Subcutaneous adipose tissue (tissue), 4 donors: ENCODE measurements around the gene GPR132. TPM values are rescaled to one million over a fixed set of nuclear protein-coding genes. Genes with fewer than 3 reads are reported as not detected.

Experiments
- CTCF ChIP-seq: fragments of 450-650 bp; IDR thresholded peaks from one replicate; pipeline ENCODE4 v1.5.1; 2016; ENCODE audit warnings: low read depth, mild to moderate bottlenecking, control low read depth, antibody characterized with exemption, moderate library complexity
- total RNA-seq, 4 donors: library from RNA; depleted of rRNA; stranded (reverse); fragments of >200 nt; gene quantifications; one replicate each; pipeline ENCODE4 v1.1.0, GENCODE V29; 2016

GPR132 gene
- total RNA-seq, 4 donors from 2014 or later = 1.3 to 5.5 (median 3.3) TPM

DNA sequence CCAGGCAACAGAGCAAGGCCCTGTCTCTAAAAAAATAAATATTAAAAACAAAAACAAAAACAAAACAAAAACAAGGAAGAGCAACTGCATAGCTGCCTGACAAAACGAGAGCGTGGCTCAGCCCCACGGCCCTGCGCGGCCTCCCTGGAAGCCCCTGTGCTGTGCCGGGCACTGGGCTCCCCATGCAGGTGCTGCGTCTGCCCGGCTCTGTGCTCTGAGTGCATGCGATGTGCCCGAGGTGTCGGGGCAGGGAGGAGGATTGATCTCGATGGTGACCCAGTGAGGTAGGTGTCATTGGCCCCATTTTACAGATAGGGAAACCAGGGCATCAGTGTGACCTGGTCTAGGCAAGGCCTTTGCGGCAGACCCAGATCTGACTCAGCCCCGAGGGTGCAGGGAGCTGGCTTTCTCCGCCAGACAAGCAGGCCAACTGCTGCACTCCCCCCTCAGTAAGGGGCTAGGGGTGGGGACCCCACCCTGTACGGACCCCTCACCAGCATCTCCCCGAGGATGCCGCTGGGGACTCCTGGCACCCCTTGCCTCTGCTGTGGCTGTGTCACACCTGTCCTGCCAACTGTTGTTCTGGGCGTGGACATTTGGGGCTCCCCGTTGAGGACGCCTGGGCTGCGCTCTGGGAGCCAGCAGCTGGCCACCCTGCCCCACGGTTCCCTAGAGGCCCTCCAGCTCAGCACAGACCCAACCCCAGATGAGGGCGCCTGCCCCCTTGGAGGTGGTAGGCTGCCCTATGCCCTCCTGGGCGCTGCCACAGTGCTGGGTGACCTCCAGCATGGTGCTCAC, 15.3 kb downstream of the GPR132 start:
- TF ChIP-seq CTCF = no peak

DNA sequence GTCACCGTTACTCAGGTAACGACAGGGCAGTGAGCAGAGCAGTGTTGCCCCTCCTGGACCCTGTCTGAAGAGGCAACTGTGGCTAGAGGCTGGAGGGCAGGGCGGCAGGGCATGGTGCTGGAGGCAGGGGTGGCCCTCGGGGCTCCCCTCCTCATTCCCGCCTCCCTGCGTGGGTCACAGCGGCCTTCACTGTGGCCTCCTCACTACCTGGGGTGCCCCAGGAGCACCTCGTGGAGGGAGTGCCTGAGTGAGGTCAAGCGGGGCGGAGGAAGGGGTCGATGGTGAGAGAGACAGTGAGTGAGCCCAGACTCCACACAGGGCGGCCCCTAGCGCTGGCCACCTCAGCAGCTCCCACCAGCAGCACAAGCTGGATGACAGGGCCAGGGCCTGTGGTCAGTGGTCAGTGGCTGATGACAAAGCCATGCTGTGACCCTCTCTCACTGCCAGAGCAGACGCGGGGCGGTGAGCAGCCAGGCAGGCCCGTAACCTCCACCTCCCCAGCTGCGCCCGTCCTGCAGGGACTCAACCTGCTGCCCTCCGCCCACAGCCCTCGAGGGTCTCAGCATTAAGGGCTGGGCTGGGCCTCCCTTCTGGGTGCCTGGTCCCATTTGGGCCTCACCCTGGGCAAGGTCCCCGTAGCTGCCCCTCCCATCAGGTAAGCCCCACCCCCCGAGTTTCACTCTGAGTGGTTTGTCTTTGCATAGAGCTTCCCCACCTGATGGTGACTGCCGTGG, 17.8 kb downstream of the GPR132 start:
- no peak for TF ChIP-seq CTCF

- no peak for TF ChIP-seq CTCF
These were observed 18.3 kb downstream of the GPR132 start for GRCh38 chr14:105046891-105047282.

DNA sequence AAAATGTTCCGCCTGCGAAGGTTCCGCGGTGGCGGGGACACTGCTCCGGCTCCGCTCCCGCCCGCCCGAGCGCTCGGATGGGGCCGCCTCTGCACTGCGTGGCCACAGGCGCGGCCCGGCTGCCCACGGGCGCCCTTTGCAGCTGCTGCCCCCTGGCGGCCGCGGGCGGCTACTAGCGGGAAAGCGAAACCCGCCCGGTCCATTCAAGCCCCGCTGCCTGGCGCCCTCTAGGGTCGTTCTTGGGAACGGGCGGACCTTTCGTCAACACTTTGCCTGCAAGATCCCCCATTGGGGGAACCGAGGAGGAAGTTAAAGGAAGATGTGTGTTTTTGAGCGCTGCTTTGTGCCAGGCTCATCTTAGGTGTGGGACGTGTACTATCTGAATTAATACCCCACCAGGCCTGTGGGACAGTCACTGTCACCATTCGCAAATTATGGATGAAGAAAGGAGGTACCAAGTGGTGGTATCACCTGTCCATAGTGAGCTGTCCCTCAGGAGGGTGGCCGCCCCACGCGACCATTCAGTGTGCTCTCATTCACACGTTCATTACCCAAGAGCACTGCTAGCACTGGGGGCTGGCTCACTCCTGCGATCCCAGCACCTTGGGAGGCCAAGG, 19.4 kb downstream of the GPR132 start:
- TF ChIP-seq CTCF = no peak

DNA sequence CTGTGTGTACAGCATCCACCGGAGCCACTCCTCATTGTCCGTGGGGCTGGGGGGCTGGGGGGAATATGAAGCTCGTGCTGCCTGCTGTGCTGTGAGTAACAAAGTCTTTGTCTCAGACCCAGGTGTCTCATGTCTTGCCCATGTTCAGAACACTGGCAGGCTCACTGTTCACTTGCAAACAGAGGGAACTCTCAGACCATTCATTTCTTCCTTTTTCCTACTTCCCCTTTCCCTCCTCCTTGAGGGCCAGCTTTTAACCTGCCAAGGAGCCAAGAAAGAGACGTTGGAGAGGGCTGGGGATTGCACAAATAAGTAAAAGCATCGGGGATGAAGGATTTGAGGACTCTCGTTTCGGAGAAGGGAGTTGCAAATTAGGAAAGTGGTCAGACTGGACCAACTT, 21.6 kb downstream of the GPR132 start:
- no peak for TF ChIP-seq CTCF

GRCh38 chr14:105042813-105043212, 22.4 kb downstream of the GPR132 start:
- no peak for TF ChIP-seq CTCF
